GM12878 (cell line): Measurements from ENCODE around the gene NDST3. TPM values are rescaled to one million over a fixed set of nuclear protein-coding genes. Genes with fewer than 3 reads are reported as not detected.

Source experiments
- BCL11A ChIP-seq: IDR thresholded peaks from 2 replicates; pipeline ENCODE4 v1.6.1; 2011; ENCODE audit warnings: low read depth, low read length
- BCLAF1 ChIP-seq: fragments of 450-650 bp; IDR thresholded peaks from 2 replicates; pipeline ENCODE4 v1.6.1; 2017; ENCODE audit warnings: antibody characterized with exemption, mild to moderate bottlenecking, moderate library complexity
- EED ChIP-seq: sonication (generic); IDR thresholded peaks from 2 replicates; pipeline ENCODE4 v1.6.1; 2016; ENCODE audit warnings: antibody characterized with exemption, low read depth
- NFYB ChIP-seq: IDR thresholded peaks from 2 replicates; pipeline ENCODE4 v1.6.1; 2011; ENCODE audit warnings: low read depth, mild to moderate bottlenecking, low read length, improper control_type of control experiment, moderate library complexity; ENCODE audit not compliant: insufficient read depth
- NR2F1 ChIP-seq: fragments of 450-650 bp; conservative IDR thresholded peaks from 2 replicates; pipeline ENCODE4 v1.6.1; 2017; ENCODE audit warnings: mild to moderate bottlenecking
- RUNX3 ChIP-seq: IDR thresholded peaks from 2 replicates; pipeline ENCODE4 v1.6.1; 2012; ENCODE audit warnings: low read length, inconsistent platforms
- TCF12 ChIP-seq: IDR thresholded peaks from 2 replicates; pipeline ENCODE4 v1.6.1; 2011; ENCODE audit warnings: low read depth, mild to moderate bottlenecking, low read length
- USF1 ChIP-seq: IDR thresholded peaks from 2 replicates; pipeline ENCODE4 v1.6.1; 2011; ENCODE audit warnings: borderline replicate concordance, low read depth, mild to moderate bottlenecking, moderate library complexity, mixed read lengths, low read length; ENCODE audit not compliant: insufficient read depth; ENCODE audit errors: extremely low read length
- YY1 ChIP-seq: IDR thresholded peaks from 2 replicates; pipeline ENCODE4 v1.6.1; 2011; ENCODE audit warnings: low read depth, mild to moderate bottlenecking, low read length
- ZZZ3 ChIP-seq: IDR thresholded peaks from 2 replicates; pipeline ENCODE4 v1.6.1; 2011; ENCODE audit warnings: low read depth; ENCODE audit not compliant: control insufficient read depth, insufficient read length
- polyA plus RNA-seq, 11 experiments: library from polyadenylated mRNA; depleted of rRNA in 4 of 11; unstranded in 6 of 11; stranded (reverse) in 5 of 11; fragments of >200 nt; fragmentation: Nextera tagmentation in 4 of 11; fragmentation: Illumina TruSeq in 1 of 11; extraction: Ambion mirVana in 4 of 11; extraction: Trizol in 1 of 11; gene quantifications; 1 replicate in 1 of 11; 2 replicates in 10 of 11; pipeline versions ENCODE4 v1.2.1 to v1.2.3, GENCODE V29; 2011 to 2016; ENCODE audit warnings: inconsistent platforms in 2 of 11, missing spikeins in 2 of 11, low read depth in 1 of 11
- total RNA-seq, 4 experiments: library from RNA; depleted of rRNA in 3 of 4; stranded (reverse); fragments of >200 nt in 3 of 4; fragmentation: Illumina TruSeq in 1 of 4; extraction: Trizol in 1 of 4; gene quantifications; 2 replicates each; pipeline versions ENCODE4 v1.2.1 to v1.2.3, GENCODE V29; 2013 to 2021
- TF ChIP-seq, protein P1 (sequence below): fragments of 450-650 bp; IDR thresholded peaks from 2 replicates; pipeline ENCODE4 v1.6.1; 2017; ENCODE audit warnings: mild to moderate bottlenecking, low read depth, inconsistent platforms; ENCODE audit not compliant: poor library complexity, severe bottlenecking
- TF ChIP-seq, protein P2 (sequence below): fragments of 450-650 bp; IDR thresholded peaks from 2 replicates; pipeline ENCODE4 v1.6.1; 2017; ENCODE audit warnings: mild to moderate bottlenecking, moderate library complexity
- TF ChIP-seq, protein P3 (sequence below): IDR thresholded peaks from 2 replicates; pipeline ENCODE4 v1.6.1; 2012; ENCODE audit warnings: low read depth, low read length, improper control_type of control experiment
- TF ChIP-seq, protein P4 (sequence below): fragments of 450-650 bp; IDR thresholded peaks from 2 replicates; pipeline ENCODE4 v1.6.1; 2018; ENCODE audit warnings: mild to moderate bottlenecking, low read depth, moderate library complexity; ENCODE audit not compliant: partially characterized antibody

NDST3 gene
- total and polyA plus RNA-seq, 10 of the 15 experiments (the other 5 are each of a cell fraction or from before 2014, with no cell fraction given) = 0.03 TPM; not detected in 8

- TF ChIP-seq BCLAF1 = no peak
- TF ChIP-seq NFYB = no peak
- TF ChIP-seq, protein P1, sequence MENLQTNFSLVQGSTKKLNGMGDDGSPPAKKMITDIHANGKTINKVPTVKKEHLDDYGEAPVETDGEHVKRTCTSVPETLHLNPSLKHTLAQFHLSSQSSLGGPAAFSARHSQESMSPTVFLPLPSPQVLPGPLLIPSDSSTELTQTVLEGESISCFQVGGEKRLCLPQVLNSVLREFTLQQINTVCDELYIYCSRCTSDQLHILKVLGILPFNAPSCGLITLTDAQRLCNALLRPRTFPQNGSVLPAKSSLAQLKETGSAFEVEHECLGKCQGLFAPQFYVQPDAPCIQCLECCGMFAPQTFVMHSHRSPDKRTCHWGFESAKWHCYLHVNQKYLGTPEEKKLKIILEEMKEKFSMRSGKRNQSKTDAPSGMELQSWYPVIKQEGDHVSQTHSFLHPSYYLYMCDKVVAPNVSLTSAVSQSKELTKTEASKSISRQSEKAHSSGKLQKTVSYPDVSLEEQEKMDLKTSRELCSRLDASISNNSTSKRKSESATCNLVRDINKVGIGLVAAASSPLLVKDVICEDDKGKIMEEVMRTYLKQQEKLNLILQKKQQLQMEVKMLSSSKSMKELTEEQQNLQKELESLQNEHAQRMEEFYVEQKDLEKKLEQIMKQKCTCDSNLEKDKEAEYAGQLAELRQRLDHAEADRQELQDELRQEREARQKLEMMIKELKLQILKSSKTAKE = peak; percentile 48
- peak; percentile 45 for TF ChIP-seq RUNX3
- TF ChIP-seq, protein P2, sequence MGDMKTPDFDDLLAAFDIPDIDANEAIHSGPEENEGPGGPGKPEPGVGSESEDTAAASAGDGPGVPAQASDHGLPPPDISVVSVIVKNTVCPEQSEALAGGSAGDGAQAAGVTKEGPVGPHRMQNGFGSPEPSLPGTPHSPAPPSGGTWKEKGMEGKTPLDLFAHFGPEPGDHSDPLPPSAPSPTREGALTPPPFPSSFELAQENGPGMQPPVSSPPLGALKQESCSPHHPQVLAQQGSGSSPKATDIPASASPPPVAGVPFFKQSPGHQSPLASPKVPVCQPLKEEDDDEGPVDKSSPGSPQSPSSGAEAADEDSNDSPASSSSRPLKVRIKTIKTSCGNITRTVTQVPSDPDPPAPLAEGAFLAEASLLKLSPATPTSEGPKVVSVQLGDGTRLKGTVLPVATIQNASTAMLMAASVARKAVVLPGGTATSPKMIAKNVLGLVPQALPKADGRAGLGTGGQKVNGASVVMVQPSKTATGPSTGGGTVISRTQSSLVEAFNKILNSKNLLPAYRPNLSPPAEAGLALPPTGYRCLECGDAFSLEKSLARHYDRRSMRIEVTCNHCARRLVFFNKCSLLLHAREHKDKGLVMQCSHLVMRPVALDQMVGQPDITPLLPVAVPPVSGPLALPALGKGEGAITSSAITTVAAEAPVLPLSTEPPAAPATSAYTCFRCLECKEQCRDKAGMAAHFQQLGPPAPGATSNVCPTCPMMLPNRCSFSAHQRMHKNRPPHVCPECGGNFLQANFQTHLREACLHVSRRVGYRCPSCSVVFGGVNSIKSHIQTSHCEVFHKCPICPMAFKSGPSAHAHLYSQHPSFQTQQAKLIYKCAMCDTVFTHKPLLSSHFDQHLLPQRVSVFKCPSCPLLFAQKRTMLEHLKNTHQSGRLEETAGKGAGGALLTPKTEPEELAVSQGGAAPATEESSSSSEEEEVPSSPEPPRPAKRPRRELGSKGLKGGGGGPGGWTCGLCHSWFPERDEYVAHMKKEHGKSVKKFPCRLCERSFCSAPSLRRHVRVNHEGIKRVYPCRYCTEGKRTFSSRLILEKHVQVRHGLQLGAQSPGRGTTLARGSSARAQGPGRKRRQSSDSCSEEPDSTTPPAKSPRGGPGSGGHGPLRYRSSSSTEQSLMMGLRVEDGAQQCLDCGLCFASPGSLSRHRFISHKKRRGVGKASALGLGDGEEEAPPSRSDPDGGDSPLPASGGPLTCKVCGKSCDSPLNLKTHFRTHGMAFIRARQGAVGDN = peak; percentile 83
- no peak for TF ChIP-seq ZZZ3
- TF ChIP-seq BCL11A = peak; percentile 25; the same call in 1 of the 2 replicates
- TF ChIP-seq NR2F1 = peak; percentile 29; the same call in 1 of the 2 replicates
- peak; percentile 69 for TF ChIP-seq USF1
- TF ChIP-seq EED = no peak
- TF ChIP-seq, protein P3, sequence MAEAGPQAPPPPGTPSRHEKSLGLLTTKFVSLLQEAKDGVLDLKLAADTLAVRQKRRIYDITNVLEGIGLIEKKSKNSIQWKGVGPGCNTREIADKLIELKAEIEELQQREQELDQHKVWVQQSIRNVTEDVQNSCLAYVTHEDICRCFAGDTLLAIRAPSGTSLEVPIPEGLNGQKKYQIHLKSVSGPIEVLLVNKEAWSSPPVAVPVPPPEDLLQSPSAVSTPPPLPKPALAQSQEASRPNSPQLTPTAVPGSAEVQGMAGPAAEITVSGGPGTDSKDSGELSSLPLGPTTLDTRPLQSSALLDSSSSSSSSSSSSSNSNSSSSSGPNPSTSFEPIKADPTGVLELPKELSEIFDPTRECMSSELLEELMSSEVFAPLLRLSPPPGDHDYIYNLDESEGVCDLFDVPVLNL = no peak
- peak; percentile 88 for TF ChIP-seq TCF12
- peak; percentile 88 for TF ChIP-seq YY1
- TF ChIP-seq, protein P4, sequence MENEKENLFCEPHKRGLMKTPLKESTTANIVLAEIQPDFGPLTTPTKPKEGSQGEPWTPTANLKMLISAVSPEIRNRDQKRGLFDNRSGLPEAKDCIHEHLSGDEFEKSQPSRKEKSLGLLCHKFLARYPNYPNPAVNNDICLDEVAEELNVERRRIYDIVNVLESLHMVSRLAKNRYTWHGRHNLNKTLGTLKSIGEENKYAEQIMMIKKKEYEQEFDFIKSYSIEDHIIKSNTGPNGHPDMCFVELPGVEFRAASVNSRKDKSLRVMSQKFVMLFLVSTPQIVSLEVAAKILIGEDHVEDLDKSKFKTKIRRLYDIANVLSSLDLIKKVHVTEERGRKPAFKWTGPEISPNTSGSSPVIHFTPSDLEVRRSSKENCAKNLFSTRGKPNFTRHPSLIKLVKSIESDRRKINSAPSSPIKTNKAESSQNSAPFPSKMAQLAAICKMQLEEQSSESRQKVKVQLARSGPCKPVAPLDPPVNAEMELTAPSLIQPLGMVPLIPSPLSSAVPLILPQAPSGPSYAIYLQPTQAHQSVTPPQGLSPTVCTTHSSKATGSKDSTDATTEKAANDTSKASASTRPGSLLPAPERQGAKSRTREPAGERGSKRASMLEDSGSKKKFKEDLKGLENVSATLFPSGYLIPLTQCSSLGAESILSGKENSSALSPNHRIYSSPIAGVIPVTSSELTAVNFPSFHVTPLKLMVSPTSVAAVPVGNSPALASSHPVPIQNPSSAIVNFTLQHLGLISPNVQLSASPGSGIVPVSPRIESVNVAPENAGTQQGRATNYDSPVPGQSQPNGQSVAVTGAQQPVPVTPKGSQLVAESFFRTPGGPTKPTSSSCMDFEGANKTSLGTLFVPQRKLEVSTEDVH = no peak
These were observed 244.4 kb downstream of the NDST3 start (continued) for GRCh38 chr4:118278473-118279274.
